ENCODE results near the gene RLN3.

DNA sequence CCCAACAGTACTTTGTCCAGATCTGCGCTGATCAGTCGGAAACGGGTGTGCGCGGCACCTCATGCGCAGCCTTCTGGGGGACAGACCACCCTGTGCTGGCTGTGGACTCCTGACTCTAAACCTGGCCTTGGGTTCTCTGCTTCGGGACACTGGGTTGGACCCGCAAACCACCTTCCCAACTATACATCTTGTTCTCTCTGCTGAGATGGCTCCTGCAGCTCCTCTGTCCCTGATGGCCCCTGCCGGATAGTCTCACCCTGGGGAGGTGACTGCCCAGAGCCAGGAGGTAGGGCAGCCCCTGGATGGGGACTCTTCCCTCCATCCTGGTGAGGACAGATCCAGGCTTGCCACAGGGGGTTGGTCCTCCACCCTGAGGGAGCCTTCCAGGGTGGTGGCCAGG lies 45.2 kb upstream of the RLN3 start:
- TF ChIP-seq GATA2 (IDR thresholded peaks at IDR 0.05; ENCODE audit: low read depth, low read length) = no peak
- no peak for TF ChIP-seq GATA3 (IDR thresholded peaks at IDR 0.05; ENCODE audit: low read depth, low read length)

All from SH-SY5Y (cell line).